Suppressor macrophage treated with lipopolysaccharide for 1 hour (primary cell): ENCODE results near the gene GREB1.

Experiments used
- DNase-seq, 3 donors: peaks; one replicate each; pipeline ENCODE4 v3.0.0-alpha.2; 2020 to 2022

The GREB1 gene

DNA sequence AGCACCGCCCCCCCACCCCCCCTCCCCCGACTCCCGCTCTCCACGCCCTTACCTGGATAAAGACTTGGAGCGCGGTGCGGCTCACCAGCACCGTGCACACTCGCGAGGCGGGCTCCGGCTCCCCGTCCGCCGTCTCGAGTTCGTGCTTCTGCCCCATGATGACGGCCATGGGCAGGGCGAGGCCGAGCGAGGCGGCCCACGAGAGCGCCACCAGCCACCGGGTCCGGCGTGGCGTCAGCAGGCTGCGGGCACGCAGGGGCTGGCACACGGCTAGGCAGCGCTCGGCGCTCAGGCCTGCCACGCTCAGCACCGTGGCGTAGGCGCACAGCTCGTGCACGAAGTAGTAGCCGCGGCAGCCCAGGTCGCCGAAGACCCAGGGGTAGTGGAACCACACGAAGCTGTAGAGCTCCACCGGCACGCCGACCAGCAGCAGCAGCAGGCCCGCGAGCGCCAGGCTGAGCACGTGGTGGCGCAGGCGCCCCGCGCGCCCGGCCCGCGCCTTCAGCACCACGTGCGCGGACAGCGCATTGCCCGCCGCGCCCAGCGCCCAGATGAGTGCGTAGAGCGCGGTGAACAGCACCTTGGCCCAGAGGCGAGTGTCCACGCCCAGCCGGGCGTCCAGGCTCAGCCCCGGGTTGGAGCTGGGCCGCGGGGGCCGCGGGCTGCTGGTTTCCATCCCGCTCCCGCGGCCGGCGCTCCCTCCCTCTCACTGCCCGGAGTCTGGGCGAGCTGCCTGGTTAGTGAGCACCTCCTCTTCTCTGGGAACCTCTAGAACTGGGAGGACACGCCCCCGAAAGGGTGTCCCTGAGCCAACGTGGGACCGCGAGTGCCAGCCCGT, 135.8 kb downstream of the GREB1 start, which contains the start of gene NTSR2:
Gene NTSR2, minus strand, starts transcription at position 742 of the 838 bp plus-strand sequence. Its CDS starts 66 bp downstream, at position 676.
- DNase-seq: peak; percentile 54 to 80 (median 64)

DNA sequence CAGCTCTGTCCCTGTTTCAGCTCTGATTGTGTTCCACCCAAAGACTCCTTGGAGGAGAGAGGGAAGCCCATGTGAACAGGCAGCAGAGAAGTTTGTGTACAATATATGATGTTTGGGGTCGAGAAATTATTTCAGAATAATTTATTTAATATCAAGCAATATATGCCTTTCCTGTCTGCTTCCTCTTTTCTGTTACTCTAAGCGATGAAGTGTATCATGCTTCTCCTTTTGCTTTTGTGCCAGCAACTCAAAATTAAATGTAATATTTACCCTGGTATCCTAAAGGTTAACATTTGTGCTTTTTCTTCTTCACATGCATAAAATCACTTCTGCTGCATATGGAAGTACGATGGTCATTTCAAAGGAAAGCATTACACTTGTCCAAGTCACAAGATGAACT, 138.6 kb downstream of the GREB1 start:
- DNase-seq: no peak

DNA sequence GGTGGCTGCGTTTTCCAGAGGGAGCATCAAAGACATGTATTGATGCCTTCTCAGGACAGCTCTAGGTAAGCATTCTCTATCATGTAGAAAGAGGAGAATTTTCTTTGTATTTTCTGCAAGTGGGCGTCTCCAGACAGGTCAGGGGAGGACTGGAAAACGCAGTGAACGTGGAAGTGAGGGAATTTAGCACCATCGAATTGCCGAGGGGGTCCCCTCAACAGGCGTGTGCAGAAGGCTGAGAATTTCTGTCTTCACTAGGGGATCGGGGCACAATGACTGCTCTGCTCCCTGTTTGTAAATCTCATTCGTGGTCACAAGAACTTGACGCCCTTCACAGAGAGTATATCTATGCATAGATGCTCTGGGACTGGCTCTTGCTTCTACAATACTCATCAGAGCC, 141.1 kb downstream of the GREB1 start:
- DNase-seq: no peak

DNA sequence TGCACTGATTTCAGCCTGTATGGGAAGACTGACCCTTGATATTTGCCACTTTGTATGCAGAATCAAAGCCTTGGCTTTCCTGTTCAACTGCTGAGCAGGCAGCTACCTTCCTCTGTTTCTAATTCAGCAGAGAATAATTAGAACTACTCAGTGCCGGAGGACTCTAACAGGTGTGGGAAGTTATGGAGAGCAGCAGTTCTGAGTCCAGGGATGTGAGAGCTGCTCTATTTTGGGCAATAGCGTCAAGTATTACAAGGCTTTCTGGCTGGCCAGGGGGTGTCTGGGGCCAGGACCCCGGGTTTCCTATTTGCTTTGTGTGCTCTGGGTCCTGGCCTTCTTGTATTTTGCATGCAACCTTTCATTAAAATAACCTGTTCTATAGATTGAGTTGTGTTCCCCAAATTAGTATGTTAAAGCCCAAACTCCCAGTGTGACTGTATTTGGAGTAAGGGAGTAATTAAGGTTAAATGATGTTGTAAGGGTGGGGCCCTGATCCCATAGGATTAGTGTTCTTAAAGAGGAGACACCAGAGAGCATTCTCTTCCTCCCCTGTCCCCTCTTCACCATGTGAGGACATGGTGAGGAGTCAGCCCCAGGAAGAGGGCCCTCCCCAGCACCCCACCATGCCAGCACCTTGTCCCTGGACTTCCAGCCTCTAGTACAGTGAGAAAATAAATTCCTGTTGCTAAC, 141.7 kb downstream of the GREB1 start:
- no peak for DNase-seq

DNA sequence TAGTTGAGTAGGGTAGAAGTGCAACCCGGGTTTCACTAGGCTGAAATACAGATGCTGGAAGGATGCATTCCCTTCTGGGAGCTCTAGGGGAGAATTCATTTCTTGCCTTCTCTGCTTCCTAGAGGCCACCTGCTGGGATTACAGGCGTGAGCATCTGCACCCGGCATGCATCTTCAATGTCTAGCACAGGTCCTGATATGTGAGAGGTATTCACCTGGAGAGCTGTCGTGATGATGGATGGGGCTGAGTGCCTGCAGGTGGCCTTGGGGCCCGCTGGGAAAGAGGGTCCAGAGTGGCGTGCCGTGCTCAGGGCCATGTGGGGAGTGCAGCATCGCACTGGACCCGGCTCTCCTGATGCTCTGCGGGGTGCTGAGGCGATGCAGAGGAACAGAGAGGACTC, 142.8 kb downstream of the GREB1 start:
- no peak for DNase-seq

DNA sequence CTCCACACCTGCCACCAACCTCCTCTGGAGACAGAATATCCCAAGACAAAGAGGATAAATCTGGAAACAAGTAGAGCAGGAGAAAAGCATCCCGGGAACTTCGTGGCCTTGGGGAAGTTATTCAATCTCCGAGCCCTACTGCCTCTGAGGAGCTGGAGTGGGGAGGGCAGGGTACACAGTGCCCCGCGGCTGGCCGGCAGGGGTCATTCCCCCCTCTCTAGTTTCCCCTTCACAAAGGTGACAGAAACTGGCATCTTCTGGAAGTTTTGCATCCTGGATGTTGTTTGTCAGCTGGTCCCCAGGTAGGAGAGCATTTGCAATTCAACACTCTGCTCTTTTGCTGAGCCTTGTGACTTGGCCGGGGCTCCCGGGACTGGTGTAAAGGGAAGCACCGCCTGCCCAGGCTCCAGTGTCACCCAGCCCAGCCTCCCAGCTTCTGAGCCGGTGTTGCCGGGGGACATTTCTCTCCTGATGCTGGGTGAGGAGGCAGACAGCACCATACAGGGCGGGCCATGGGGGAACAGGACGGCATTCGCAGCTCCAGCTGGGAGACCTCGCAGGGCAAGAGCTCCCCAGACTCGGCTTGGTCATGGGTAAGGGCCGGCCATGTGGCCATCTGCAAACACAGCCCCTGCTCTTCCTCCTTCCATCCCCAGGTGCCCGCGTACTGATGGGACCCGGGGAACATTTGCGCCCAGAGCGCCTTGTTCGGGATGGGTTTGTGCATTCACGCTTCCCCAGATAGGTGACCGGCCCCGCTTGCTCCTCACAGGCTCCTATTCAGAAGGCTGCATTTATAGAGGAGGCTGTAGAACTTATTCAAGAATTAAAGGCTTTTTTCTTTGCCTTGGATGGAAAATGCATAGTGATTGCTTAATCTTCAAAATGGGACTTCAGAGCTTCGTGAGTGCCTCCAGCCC, 143.6 kb downstream of the GREB1 start:
- DNase-seq: no peak

DNA sequence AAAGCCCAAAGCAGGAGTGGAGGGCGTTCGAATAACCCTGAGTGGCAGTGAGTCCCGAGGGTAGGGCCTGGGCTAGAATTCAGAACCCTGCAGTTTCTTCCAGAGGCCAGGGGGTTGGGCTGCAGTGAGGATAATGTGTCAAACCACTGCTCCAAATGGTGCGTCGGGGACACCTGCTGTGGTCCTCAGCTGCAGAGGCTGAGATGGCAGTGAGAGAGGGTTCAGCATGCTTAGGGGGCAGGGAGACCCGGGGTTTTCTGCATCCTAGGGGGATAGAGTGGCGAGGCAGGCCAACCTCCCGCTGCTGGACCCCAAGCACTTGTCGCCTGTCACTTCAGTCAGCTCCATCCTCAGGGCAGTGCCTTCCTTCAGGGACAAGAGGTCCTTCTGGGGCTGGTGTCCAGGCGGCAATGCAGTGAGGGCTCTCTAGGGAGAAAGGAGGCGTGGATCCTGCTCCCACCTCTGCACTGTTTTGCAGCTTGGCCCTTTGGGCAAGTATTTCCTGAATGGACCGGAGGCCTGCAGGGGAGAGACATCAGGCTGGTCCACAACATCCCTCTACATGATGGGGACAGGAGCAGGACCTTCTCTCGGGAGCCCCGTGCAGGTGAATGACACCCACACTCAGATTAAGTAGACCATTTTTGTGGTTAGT, 144.6 kb downstream of the GREB1 start:
- DNase-seq: no peak

DNA sequence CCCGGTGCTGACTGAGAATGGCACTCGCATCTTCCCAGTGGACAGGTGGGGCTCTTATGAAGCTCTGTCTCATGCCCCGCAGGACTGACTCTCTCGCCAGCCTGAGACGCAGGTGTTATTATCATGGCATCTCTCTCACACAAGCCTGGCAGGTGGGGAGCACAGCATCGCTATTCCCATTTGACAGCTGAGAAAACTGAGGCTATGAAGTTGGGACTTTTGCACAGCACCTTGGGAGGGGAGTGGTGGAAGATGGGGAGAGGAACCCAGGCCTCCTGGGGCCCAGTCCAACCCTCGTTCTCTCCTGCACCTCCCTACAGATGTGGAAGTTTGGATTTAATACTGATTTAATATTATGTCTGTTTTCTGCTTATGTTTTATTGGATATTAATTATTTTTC, 145.2 kb downstream of the GREB1 start:
- no peak for DNase-seq

DNA sequence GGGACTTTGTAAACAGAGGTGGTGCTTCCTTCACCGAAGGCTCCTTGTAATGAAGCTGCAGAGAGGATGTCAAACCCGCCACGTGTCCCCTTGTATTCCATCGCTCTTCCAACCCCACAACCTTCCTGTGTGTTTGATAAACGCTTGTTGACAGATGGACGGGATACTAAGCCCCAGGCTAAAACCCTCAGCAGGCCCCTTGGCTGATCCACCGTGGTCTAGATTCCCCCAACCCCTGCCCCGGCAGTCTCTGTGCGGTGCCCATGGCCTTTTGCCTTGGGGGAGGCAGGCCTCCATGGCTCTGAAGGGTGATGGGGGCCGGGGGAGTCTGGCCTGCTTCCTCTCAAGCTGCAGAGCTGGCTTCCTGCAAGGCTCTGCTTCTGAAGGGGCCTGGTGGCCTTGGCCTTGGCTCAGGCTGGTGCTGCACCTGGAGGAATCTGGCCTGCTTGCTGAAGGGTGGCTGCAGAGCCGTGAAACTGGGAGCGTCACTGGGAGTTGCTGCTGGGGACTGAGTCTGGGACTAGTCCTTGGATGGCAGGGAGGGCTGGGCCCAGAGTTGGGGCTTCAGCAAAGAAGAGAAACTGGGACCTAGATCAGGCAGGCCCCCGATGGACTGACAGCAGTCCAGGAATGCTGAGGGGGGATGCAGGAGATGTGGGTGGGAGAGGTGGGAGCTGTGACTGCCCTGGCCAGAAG, 145.8 kb downstream of the GREB1 start:
- no peak for DNase-seq

DNA sequence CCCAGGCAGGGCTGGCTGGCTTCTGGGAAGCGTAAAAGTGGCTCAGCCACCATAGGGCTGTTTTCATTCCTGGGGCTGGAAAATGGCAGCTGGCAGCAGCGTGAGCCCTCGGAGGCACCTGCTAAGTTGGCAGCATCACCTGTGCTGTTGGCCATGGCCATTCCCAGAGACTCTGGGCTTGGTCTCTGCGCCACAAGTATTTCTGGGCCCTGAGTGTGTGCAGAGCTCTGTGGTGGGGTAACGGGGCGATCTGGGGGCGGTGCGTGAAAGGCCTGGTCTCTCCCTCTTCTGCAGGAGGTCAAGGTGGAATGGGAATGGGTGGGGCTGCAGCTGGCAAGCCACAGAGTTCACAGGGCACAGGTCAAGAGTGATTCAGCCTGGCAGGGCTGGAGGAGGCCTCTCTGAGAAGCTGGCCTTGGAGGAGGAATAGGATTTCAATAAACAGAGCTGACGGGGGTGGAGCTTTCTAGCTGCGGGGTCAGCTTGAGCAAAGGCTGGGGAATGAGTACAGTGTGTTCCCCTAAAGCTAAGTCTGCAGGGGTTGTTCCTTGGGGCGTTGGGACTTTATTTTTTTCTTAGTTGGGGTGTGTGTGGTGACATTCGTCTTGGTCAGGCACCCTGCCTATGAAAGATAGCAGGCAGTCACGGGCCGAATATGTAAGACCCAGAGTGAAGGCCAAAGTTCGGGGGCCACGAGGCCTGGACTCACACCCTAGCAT, 146.5 kb downstream of the GREB1 start:
- no peak for DNase-seq

DNA sequence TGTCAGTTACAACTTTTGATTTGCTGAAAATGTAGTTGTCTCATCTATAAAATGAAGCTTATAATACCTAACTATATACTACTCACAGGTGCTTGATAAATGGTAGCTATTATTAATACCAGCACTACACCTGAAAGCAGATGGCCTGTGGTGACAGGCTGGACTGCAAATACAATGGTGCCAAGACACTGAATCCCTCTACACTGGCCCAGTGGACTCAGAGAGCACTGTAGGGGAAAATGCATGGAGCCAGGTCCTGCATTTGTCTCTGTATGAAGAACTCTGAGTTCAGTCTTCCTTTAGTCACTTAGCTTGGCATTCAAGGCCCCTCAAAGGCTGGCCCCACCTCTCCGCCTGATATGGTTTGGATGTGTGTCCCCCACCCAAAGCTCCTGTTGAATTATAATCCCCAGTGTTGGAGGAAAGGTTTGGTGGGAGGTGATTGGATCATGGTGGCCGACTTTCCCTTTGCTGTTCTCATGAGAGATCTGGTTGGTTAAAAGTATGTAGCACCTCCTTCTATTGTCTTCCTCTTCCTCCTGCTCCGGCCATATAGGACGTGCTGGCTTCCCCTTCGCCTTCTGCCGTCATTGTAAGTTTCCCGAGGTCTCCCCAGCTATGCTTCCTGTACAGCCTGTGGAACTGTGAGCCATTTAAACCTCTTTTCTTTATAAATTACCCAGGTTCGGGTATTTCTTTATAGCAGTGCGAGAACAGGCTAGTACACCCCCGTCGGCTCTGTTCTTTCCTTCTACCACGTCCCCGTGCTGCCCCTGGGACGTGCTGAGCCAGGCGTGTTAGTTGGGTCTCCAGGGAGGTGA, 147.3 kb downstream of the GREB1 start:
- DNase-seq: no peak

DNA sequence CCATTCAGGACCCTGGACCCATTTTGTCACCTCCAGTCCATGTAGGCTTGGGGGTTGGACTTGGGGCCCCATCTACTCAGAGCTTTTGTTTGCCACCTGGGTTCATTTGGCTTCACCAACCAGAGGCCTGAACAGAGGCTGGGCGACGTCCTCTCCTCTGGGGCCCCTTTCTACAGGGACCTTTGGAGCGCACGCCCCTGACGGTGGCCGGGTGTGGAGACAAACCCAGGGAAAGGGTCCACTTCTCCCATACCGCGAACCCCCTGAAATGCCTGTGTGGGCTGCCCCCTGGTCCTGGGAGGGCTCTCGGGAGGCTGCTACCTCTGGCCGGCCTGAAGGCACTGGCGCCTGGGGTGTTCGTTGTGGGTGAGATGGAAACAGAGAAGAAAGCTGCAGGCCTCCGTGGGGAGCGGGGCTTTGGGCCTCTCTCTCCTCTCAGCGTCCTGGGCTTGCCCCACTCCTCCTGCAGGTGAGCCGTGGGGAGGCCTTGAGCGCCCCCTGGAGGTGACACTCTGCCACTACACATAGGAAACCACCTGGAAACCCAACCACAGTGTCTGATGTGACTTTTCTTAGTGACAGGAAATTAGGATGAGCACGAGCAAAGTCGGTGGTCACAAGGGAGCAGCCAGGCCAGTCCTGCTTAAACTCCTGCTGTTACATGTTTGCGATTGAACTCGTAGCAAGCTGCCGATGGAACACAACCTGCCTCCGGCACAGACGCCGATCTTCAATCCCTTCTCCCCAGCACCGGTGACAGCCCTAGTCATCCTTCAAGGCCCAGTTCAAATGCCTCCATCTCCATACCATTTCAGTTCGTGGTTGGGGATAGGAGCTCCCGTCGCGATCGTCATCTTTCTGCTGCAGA, 148.1 kb downstream of the GREB1 start:
- DNase-seq: peak in 2 of 3 donors; percentile 22 to 29

DNA sequence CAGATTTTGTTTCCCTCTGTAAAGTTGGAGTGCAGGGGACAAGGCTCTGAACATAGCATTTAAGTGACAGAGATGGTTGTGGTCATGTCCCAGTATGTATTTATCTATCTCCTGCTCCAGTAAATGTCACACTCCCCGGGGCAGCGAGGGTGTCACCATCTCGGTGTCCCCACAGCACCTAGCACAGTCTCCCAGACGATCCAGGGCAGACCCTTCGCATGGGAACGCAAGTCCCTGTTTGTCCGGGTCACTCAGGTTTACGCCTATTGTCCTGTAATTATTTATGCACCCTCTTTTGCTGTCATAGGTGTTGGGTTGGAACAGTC, 148.7 kb downstream of the GREB1 start:
- DNase-seq: no peak

DNA sequence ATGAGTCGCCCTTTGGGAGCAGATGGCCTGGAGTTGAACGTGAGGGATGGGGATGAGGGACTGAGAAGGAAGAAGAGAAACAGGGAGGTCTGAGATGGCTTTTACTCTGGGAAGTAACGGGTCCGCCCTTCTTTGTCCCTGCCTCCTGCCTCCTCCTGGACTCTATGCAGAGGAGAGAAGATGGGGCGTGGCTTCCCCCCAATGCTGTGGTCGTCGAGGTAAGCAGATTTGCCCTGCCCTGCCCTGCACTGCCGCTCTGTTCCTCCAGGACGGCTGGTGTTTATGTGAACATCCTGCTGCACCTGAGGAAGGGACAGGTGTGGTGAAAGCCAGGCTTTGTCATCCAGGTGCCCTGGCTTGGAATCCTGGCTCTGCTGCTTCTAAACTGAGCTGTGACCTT, 149.6 kb downstream of the GREB1 start:
- no peak for DNase-seq

DNA sequence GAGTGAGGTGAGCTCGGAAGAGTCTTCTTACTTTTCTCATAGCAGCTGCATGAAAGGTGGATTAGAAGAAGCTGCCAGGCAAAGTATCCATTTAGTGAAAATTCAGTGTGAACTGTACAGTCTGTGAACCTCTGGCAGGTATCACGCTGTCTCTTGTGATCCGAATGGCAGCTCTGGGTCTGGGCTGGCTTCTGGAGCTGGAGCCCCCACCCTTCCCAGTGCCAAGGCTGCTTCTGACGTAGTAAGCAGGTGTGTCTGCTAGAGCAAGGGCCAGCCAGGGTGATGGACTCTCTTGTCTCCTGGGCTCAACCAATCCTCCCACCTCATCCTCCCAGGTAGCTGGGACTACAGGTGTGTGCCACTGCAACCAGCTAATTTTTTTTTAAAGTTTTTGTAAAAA, 150.1 kb downstream of the GREB1 start:
- DNase-seq: no peak

DNA sequence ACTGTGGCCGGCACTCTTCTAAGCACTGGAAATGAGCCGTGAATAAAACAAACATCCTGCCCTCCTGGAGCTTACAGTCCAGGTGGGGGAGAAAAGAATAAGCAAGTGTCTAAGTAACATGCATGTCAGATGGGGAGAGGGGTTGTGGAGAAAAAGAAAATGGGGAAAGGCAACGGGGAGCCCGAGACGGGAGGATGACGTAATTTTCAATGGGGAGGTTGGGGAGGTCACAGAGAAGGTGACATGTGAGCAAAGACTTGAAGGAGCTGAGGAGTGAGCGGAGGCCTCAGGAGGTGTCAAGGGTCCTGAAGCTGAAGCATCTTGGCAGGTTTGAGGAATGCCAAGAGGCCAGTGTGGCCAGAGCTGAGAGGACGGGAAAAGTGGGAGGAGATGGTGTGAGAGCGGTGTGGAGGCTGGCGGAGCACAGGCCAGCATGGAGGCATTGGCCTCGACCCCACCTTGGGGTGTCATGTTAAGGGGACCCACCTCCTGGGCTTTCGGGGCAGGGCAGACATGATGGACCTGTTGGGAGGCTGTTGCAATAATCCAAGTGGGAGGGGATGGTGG, 151.1 kb downstream of the GREB1 start:
- no peak for DNase-seq

DNA sequence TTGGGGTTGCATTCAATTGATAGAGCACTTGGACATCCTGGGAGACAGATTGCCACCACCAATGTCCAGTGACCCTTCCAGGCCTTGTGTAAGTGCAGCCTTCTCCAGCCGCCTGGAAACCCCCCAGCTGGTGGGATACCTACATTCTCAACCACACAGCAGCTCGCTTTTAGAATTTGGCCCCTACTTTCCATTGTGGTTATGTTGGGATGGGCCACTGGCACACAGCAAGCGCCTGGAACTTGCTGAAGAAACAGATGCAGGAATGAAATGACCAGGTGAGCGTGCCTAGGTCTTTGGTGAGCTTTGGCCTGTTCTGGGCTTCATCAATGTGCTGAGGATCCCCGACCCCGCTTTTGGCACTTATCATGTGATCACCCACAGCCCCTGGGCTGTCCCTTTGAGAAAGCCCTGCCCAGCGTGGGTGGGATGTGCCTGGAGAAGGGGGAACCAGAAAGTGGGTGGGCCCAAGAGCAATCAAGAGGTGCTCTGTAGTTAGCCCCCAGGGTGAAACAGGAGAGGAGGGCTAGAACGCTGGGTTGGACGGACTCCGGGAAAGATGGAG, 152.1 kb downstream of the GREB1 start:
- DNase-seq: no peak

DNA sequence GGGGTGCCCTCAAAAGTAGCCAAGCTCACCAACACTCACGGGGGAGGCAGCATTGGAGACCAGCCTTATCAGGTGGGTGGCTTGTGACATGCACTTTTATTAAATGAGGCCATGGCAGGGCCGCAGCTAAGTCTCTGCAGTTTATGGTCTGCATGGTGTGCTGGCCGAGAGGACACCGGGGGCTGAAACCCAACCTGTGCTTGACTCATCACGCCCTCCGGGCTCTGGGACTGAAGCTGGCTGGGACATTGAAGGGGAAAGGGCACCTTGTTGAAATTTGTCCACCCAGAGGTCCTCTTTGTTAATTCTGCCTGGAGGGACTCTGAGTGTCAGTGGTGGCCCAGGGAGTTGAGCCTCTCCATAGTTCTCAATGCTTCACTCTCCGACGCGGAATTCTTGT, 153.9 kb downstream of the GREB1 start:
- no peak for DNase-seq
